SU-DHL-6 (cell line): ENCODE measurements around the gene ANTXR2.

Experiments used
- CTCF ChIP-seq: fragments of 200-600 bp; sonication (generic); IDR thresholded peaks from one replicate; pipeline ENCODE4 v1.5.1; 2017; ENCODE audit warnings: antibody characterized with exemption, mild to moderate bottlenecking, low read length, moderate library complexity; ENCODE audit not compliant: insufficient read depth, poor library complexity, severe bottlenecking
- EZH2phosphoT487 ChIP-seq: fragments of 200-600 bp; sonication (generic), shearing (Covaris generic); conservative IDR thresholded peaks from 2 replicates; pipeline ENCODE4 v1.6.1; 2018; ENCODE audit warnings: mild to moderate bottlenecking, antibody characterized with exemption, low read length, moderate library complexity, mixed read lengths

GRCh38 chr4:80085081-80085480, 12.1 kb upstream of the ANTXR2 start:
- TF ChIP-seq CTCF (no peak), EZH2phosphoT487 (no peak)
